NCI-H2081 treated with DMSO at 0.1 percent for 48 hours (cell line): ENCODE measurements around the gene COL9A3.
"Not testable (repeated sequence)": the region's sequence is repeated elsewhere in the genome, so short reads cannot be mapped to it uniquely, and the experiment has no call there.

ENCODE experiments used
- DNase-seq: peaks from one replicate; lab custom pipeline; 2025; lab: John Stamatoyannopoulos, UW

The COL9A3 gene

GRCh38 chr20:62836967-62837490, 20.2 kb downstream of the COL9A3 start:
- DNase-seq: no peak

DNA sequence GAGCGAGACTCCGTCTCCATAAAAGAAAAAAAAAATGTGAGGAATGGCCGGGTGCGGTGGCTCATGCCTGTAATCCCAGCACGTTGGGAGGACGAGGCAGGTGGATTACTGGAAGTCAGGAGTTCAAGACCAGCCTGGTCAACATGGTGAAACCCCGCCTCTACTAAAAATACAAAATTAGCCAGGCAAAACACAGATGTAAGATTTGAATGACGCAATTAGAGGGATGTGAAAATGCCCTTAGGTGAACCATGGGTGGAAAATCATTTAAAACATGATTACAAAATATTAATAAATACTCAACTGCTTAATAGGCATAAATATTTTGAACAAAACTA, 20.9 kb downstream of the COL9A3 start:
- no peak for DNase-seq

DNA sequence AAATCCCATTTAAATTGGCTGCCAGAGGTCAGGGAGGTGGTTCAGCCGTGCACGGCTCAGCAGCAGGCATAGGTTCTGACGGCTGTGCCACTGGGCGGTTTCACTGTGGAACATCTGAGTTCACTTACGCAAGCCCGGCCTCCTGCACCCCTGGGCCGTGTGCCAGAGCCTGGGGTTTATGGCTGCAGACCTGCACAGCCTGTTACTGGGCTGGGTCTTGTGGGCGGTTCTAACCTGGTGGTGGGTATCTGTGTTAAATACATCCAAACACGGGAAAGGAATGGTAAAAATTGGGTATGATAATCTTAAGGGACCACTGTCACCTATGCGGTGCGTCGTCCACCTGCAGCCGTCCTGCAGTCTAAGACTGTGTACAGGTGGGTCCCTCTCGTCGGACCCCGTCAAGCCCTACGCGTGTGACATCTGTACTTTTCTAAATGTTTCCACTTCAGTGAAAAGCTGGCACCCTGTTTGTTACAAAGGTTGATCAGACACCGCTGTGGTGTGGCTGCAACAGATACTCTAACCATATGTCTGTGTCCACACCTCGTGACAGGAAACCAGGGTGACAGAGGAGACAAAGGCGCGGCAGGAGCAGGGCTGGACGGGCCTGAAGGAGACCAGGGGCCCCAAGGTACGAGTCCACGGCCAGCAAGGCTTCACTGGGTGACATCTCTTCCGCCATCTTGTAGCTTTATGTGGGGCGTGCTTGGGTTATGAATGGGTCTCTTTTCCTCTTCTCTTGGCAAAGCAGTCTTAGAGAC, 21.5 kb downstream of the COL9A3 start:
- DNase-seq: no peak

- DNase-seq: no peak
These were observed 22.4 kb downstream of the COL9A3 start for GRCh38 chr20:62839261-62839660.

DNA sequence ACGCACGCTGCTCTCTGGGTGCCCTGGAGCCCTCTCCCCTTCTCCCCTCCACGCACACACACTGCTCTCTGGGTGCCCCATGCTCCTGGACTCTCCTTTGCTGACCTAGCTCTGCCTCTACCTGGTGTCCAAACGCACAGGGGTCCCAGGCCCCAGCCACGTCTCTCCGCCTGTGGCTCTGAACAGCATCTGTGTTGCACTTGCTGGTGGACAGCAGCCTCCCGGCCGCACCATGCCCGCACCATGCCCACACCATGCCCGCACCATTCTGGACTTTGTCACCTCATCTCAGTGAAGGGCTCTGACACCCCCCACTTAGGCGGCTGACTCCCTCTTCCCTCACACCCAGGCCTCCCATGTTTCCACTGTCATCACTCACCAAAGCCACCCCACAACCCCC, 23.0 kb downstream of the COL9A3 start:
- no peak for DNase-seq

DNA sequence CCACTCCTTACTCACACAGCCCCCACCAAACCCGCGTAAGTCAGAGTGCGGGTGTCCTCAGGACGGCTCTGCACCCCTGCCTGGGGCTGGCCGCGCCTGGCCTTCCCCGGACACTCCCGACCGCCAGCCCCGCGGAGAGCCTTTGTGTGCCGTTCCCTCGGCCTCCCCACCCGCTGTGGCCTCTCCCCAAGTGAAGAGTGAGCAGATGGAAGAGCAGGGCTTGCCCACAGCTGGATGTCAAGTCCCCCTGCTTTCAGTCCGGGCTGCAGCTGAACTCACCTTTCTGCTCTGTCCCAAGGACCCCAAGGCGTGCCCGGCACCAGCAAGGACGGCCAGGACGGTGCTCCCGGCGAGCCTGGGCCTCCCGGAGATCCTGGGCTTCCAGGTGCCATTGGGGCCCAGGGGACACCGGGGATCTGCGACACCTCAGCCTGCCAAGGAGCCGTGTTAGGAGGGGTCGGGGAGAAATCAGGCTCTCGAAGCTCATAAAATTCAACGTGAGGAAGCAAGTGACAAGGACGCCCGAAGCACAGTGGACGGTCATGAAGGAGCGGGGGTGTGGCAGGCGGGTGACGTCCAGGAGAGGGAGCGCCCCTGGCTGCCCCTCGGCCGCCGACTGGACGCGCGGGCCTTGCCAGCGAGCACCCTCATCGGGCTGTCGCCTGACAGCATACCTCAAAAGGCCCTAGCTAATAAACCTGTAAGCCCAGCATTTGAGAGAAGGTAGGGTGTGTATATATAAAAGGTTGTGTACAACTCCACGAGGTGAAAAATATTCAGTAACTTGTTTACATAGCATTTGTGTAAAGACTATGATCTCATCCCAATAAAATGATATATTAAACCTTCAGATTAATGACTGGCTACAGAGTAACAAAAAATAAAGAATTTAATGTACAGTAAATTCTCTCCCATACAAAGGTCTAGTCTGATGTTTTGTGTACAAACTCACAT, 23.7 kb downstream of the COL9A3 start:
- DNase-seq: no peak

DNA sequence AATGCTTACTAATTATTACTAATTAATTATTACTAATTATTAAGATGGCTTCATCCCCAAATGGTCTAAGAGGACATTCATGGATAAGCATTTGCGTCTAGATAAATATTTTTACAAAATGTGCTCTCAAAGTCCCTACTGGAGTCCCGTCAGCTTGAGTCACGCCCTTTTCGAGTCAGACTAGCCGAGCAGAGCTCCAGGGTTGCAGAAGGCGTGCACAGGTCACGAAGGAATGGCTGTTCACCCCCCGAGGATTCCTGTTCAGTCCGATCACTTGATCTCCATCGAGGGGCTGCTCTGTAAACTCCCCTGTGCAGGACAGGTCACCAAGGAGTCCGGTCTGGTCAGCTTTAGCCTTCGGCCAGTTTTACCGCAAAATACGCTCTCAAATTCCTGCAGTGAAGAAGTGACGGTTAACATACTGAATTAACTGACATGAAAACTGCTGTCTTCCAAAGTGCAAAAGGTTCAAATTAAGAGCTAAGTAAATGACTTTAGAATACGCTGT, 24.9 kb downstream of the COL9A3 start:
- DNase-seq: no peak

DNA sequence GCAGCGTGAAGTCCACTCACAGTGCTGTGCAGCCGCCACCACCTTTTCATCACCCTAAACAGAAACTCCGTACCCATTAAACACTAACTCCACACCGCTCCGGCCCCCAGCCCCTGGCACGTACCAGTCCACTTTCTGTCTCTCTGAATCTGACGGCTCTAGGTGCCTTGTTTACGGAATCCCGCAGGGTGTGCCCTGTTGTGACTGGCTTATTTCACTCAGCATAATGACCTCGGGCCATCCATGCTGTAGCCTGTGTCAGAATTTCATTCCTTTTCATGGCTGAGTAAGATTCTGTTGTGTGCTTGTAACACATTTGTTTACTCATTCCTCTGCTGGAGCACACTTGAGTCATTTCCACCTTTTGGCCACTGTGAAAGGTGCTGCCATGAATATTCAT, 26.8 kb downstream of the COL9A3 start:
- no peak for DNase-seq

DNA sequence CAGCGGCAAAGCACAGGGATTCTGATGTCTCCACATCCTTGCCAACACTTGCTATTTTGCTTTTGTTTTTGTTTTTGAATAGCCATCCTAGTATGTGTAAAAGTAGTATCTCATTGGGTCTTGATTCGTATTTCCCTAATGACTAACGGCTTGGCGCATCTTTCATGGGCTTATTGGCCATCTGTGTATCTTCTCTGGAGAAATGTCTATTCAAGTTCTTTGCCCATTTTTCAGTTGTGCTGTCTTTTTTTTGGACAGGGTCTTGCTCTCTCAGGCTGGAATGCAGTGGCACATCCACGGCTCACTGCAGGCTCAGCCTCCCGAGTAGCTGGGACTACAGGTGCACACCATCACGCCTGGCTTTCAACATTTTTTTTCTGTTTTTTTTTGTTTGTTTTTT, 27.3 kb downstream of the COL9A3 start:
- no peak for DNase-seq

GRCh38 chr20:62845416-62846160, 28.7 kb downstream of the COL9A3 start:
- DNase-seq: no peak

GRCh38 chr20:62846166-62846890, 29.5 kb downstream of the COL9A3 start:
- DNase-seq: no peak

DNA sequence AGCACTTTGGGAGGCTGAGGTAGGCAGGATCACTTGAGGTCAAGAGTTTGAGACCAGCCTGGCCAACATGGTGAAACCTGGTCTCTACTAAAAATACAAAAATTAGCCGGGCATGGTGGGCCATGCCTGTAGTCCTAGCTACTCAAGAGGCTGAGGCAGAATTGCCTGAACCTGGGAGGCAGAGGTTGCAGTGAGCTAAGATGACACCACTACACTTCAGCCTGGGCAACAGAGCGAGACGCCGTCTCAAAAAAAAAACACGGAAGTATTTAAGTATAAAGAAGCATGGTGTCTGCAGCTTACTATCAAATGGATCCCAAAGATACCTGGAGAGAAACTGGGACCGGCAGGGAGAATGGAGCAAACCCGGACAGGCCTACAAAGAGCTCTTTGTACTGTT, 32.1 kb downstream of the COL9A3 start:
- DNase-seq: not testable (repeated sequence)

DNA sequence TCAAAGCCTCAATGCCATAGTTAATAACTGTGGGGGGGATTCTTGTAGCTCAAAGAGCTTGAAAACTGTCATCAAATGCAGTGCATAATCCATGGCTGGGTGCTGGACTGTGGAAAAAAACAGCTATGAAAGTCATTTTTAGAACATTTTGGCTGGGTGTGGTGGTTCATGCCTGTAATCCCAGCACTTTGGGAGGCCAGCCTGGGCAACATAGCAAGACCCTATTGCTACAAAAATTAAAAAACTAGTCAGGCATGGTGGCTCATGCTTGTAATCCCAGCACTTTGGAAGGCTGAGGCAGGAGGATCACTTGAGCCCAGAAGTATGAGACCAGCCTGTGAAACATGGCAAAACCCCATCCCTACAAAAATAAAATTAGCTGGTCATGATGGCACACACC, 32.6 kb downstream of the COL9A3 start:
- DNase-seq: no peak

DNA sequence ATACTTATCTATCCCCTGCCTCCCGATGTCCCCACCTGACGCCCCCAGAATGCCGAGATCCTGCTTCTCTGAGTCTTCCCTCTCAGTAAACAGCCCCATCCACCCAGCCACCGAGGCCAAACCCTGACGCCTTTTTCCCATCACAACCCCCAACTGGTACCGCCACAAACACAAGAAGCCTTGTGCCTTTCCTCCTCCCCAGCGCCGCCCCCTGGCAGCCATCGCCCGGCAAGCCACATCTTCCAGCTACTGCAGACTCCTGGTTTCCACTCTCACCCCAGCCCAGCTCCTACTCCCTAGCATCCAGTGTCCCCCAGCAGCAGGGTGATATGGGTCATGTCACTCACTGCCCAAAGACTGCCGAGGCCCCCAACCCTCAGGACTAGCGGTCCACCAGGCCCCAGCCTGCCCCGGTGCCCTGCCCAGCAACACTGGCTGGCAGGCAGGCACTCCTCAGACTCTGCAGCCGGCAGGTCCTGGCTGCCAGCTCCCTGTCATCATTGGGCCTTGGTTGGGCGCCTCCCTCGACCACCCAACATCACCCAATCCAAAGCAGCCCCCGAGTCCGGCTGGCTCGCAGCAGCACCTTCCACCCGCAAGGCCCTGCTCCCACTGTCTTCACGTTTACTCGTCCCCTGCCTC, 33.6 kb downstream of the COL9A3 start:
- DNase-seq: no peak

DNA sequence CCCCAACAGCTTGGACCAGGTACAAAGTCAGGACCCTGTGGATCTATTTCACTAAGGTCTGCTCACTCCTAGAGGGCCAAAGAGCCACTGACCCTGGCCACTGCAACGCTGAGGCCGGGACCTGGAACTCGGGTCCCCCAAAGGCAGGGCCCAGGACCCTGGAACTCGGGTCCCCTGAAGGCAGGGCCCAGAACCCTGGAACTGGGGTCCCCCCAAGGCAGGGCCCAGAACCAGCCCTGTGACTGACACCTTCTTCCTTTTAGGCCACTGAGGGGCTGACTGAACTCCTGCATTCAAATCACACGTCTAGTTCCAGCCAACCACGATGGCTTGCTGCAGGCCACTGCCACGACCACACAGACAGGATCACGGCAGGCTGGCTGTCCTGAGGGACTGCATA, 35.3 kb downstream of the COL9A3 start:
- no peak for DNase-seq

DNA sequence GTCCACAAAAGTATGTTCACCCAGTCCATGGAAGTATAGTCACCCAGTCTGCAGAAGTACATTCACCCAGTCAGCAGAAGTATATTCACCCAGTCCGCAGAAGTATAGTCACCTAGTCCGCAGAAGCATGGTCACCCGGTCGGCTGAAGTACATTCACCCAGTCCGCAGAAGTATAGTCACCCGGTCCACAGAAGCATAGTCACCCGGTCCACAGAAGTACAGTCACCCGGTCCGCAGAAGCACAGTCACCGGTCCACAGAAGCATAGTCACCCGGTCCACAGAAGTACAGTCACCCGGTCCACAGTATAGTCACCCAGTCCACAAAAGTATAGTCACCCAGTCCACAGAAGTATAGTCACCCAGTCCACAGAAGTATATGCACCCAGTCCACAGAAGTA, 36.0 kb downstream of the COL9A3 start:
- DNase-seq: no peak

GRCh38 chr20:62853304-62853703, 36.5 kb downstream of the COL9A3 start:
- not testable (repeated sequence) for DNase-seq

DNA sequence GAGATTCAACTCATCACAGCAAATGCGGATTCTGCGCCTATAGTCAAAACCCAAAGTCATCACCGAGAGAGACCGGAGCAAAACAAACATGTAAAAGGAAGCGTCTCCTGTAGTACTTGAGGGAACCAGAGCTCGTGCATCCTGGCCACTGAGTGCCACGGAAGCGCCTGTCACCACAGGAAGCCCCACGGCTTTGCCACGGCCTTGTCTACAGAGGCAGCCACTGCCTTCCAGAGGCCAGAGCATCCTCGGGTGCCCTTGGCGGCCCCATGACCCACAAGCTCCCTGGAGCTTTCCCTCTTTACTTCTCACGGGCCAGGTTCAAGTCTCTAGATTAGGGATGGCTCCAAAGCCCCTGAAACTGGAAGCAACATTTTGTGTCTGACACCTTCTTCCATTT, 37.3 kb downstream of the COL9A3 start:
- DNase-seq: no peak

GRCh38 chr20:62855120-62855519, 38.3 kb downstream of the COL9A3 start:
- DNase-seq: no peak

DNA sequence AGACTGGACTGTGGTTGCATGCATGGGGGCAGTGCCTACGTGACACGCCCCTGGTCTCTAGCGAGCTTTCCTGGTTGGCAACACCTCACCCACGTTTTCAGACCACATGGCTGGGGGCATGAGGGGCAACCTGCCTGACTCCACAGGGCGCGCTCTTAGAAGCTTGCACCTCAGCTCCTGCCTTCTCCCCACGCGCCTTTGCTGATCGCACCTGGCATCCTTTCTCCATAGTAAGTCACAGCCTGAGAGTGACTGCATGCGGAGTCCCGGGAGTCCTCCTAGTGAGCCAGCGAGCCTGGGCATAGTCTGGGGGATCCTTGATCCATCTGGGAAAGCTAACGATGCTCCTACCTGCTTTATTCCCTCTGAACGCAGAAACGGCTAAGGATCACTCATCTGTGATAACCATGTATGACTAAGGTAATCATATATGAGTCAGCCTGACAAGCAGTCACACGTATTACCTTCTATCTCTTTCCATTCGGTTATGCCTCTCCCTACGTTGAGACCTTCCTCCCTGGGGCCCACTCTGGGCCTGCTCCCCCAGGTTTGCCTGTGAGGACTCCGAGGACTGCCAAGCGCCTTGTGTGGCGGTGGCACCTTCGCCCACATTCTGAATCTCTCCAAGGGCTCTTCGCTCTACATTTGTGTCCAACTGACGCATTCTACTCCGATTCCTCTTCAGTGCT, 40.2 kb downstream of the COL9A3 start:
- DNase-seq: no peak
